GM13977 (cell line): Measurements from ENCODE around the gene CTAGE9.
A peak's percentile ranks its signal among the peaks of the same experiment; 100 is the strongest.
"Not testable (repeated sequence)": the region's sequence is repeated elsewhere in the genome, so short reads cannot be mapped to it uniquely, and the experiment has no call there.

Experiments used
- DNase-seq: peaks from one replicate; pipeline ENCODE4 v3.0.0; 2012; ENCODE audit warnings: low spot score
- CTCF ChIP-seq: IDR thresholded peaks from 2 replicates; pipeline ENCODE4 v1.5.1; 2012; ENCODE audit warnings: mild to moderate bottlenecking, control low read depth; ENCODE audit not compliant: insufficient read depth; ENCODE audit errors: extremely low read depth, missing control alignments
- in situ Hi-C: fragments of 300-500 bp; cut with MboI; formaldehyde crosslinking; loops from one replicate; pipeline ENCODE4 v1.12.0; 2022; ENCODE audit warnings: low sequenced_read_pairs, low pct_unique_long_range_greater_than_20kb, mixed read lengths, inconsistent platforms; ENCODE audit not compliant: unreplicated experiment

CTAGE9 gene

DNA sequence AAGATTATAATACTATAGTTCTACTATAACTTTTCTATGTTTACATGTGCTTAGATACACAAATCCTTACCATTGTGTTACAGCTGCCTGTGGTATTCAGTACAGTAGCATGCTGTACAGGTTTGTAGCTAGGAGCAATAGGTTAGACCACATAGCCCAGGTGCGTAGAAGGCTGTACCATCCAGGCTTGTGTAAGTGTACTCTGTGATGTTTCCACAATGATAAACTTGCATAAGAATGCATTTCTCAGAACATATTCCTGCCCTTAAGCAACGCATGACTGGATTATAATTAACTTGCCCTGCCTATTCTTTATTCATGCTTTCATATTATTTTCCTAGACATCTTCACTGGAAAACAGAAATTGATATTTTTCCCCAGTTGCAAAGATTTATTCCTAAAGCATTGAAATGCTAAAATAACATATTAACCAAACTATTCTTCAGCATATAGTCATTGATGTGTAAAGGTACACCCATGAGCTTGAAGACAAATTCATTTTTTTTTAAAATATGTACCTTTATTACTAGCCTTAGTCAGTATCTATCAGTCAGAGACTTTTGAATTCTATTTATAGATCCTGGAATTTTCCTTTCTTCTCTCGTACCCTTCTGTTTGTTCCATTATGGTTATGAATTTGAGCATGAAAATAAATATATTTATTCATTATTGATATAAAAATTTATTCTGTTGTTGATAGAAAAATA lies 7.2 kb upstream of the CTAGE9 start:
- no peak for DNase-seq
- no peak for TF ChIP-seq CTCF
- in situ Hi-C loops, result no loop called here

DNA sequence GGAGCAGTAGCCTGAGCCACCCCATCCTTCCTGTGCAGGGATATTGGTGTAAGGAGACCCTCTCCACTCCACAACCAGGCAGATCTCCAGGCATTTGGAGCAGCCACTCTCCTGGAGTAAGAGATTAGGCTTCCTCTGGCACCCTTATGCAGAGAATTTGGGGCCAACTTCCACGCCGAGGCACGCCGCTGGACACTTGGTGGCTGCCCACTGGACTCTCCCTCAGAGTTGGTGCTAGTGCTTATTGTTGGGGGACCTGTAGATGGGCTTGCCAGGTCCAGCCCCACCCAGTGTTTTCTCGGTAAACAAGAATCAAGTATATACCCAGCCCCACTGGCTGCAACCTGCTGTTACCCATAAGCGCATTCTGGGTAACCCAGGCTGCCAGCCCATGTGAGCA lies 4.8 kb upstream of the CTAGE9 start:
- in situ Hi-C loops, DNase-seq: not testable (repeated sequence)

GRCh38 chr6:131703905-131704304 lies 6.9 kb downstream of the CTAGE9 start:
- in situ Hi-C loops, DNase-seq: not testable (repeated sequence)

DNA sequence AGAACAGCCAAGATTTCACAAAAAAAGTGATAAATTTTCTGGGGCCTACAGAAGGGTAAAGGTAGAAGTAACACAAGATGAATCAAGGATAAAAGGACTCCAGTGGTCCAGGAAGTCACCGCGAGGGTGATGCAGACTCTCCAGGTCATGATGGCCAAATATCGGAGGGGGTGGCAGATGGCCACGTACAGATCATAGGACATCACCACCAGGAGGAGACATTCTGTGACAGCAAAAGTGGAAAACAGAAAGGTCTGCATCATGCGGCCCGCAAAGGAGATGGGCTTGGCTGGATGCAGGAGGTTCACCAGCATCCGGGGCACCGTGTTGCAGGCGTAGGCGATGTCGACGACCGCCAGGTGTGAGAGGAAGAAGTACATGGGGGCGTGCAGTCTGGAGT lies 10.0 kb downstream of the CTAGE9 start:
- DNase-seq, in situ Hi-C loops: not testable (repeated sequence)

- DNase-seq, result no peak
- in situ Hi-C loops, result loop anchor here (10.0 kb wide), 1 partner anchor 218 kb away; no protein-coding TSS in a partner anchor
- no peak for TF ChIP-seq CTCF
These were observed 13.9 kb downstream of the CTAGE9 start for GRCh38 chr6:131696956-131697355.

GRCh38 chr6:131694832-131695426 lies 15.9 kb downstream of the CTAGE9 start:
- DNase-seq, result peak; percentile 60
- TF ChIP-seq CTCF, result peak; percentile 70
- in situ Hi-C loops, result loop anchor here (10.0 kb wide), 1 partner anchor 220 kb away; no protein-coding TSS in a partner anchor

GRCh38 chr6:131693384-131693783 lies 17.4 kb downstream of the CTAGE9 start:
- in situ Hi-C loops, result loop anchor here (10.0 kb wide), 1 partner anchor 221 kb away; no protein-coding TSS in a partner anchor
- no peak for TF ChIP-seq CTCF
- DNase-seq, result no peak

DNA sequence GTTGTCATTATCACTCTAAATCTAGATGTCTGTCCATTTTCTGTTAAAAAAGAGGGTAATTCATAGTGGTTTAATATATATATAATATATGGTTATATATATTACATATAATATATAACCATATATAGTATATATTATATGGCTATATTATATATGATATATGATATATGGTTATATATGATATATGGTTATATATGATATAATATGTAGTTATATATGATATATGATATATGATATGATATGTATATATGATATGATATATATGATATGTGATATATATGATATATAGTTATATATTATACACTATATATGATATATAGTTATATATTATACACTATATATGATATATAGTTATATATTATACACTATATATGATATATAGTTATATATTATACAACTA lies 18.2 kb downstream of the CTAGE9 start:
- DNase-seq, result no peak
- no peak for TF ChIP-seq CTCF
- in situ Hi-C loops, result loop anchor here (10.0 kb wide), 1 partner anchor 222 kb away; no protein-coding TSS in a partner anchor
